Glutamatergic neuron (in vitro differentiated cells): ENCODE data around the gene NFATC1. TPM values are rescaled to one million over a fixed set of nuclear protein-coding genes. Genes with fewer than 3 reads are reported as not detected.
A peak's percentile ranks its signal among the peaks of the same experiment; 100 is the strongest.
"Not testable (repeated sequence)": the region's sequence is repeated elsewhere in the genome, so short reads cannot be mapped to it uniquely, and the experiment has no call there.

ENCODE experiments used
- DNase-seq: peaks from one replicate; pipeline ENCODE4 v3.0.0; 2022
- H3K27ac Mint-ChIP-seq: one replicate; pipeline ENCODE4 v1.8.0; 2020; ENCODE audit warnings: mild to moderate bottlenecking, mixed read lengths, inconsistent platforms; ENCODE audit not compliant: unreplicated experiment
- H3K27me3 Mint-ChIP-seq: one replicate; pipeline ENCODE4 v1.8.0; 2020; ENCODE audit warnings: mild to moderate bottlenecking, moderate library complexity, mixed read lengths, inconsistent platforms; ENCODE audit not compliant: unreplicated experiment
- H3K36me3 Mint-ChIP-seq: one replicate; pipeline ENCODE4 v1.8.0; 2020; ENCODE audit warnings: mild to moderate bottlenecking, mixed read lengths, inconsistent platforms; ENCODE audit not compliant: unreplicated experiment
- H3K4me1 Mint-ChIP-seq: one replicate; pipeline ENCODE4 v1.8.0; 2020; ENCODE audit warnings: mild to moderate bottlenecking, low read depth, mixed read lengths, inconsistent platforms; ENCODE audit not compliant: unreplicated experiment
- H3K4me3 Mint-ChIP-seq: one replicate; pipeline ENCODE4 v1.8.0; 2020; ENCODE audit warnings: mild to moderate bottlenecking, mixed read lengths, inconsistent platforms; ENCODE audit not compliant: unreplicated experiment
- H3K9me3 Mint-ChIP-seq: one replicate; pipeline ENCODE4 v1.8.0; 2020; ENCODE audit warnings: mild to moderate bottlenecking, moderate library complexity, mixed read lengths, inconsistent platforms; ENCODE audit not compliant: unreplicated experiment
- total RNA-seq: library from RNA; stranded (reverse); fragmentation: NEBNext Ultra II Directional; extraction: Animal tissue kit (Norgen Biotek cat#: 25700); gene quantifications from one replicate; pipeline ENCODE4 v1.2.1, GENCODE V29; 2021; ENCODE audit not compliant: unreplicated experiment
- TF ChIP-seq, protein P1 (sequence below): fragments of 200-600 bp; sonication (generic); IDR thresholded peaks from one replicate; pipeline ENCODE4 v1.5.0; 2021; ENCODE audit not compliant: partially characterized antibody, unreplicated experiment

The NFATC1 gene
- total RNA-seq, 1 donor from 2014 or later = 5.3 TPM

DNA sequence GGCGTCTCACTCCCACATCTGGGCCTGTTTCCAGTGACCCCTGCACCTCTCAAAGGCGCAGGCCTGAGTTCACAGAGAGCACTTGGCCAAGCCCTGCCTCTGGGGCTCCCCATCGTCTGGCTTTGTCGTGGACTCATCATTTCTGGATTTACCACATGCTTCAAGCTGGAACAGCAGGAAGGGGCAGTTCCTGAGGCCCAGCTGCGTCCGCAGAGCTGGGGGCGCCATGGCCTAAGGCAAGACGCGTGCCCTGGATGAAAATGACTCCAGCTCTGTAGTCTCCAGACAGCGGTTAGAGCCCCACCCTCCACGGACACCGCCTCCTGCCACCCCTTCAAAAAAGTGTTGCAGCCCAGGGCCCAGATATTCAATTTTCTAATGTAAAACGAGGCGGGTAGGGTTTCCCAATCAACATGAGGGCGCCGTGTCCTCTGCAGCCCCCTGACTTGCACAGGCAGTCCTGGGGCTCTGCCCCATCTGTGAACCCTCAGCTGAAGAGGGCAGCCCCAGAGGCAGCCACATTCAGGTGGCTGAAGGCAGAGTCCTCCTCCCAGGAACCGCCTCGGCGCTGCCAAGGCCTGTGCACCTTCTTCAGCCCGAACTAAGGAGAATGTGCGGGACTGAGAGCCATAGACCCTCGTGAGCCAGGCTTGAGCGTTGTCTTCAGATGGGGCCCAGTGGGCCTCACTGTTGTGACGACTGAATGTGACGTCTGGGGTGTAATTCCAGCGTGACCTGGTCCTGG lies 85.5 kb downstream of the NFATC1 start:
- TF ChIP-seq, protein P1, sequence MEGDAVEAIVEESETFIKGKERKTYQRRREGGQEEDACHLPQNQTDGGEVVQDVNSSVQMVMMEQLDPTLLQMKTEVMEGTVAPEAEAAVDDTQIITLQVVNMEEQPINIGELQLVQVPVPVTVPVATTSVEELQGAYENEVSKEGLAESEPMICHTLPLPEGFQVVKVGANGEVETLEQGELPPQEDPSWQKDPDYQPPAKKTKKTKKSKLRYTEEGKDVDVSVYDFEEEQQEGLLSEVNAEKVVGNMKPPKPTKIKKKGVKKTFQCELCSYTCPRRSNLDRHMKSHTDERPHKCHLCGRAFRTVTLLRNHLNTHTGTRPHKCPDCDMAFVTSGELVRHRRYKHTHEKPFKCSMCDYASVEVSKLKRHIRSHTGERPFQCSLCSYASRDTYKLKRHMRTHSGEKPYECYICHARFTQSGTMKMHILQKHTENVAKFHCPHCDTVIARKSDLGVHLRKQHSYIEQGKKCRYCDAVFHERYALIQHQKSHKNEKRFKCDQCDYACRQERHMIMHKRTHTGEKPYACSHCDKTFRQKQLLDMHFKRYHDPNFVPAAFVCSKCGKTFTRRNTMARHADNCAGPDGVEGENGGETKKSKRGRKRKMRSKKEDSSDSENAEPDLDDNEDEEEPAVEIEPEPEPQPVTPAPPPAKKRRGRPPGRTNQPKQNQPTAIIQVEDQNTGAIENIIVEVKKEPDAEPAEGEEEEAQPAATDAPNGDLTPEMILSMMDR = no peak
- Mint-ChIP-seq H3K36me3 (peaks cover 8% of the 10 kb centered on the region), H3K4me3 (no peak overlapping the region), H3K4me1 (no peaks in the 10 kb centered on the region), H3K27me3 (peaks cover 1% of the 10 kb centered on the region), H3K9me3 (peaks cover 5% of the 10 kb centered on the region), H3K27ac (no peak overlapping the region)
- peak; percentile 29 for DNase-seq

DNA sequence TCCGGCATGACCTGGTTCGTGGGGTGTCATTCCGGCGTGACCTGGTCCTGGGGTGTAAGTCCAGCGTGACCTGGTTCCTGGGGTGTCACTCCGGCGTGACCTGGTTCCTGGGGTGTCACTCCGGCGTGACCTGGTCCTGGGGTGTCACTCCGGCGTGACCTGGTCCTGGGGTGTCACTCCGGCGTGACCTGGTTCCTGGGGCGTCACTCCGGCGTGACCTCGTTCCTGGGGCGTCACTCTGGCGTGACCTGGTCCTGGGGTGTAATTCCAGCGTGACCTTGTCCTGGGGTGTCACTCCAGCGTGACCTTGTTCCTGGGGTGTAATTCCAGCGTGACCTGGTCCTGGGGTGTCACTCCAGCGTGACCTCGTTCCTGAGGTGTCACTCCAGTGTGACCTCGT lies 87.7 kb downstream of the NFATC1 start:
- not testable (repeated sequence) for H3K4me3 Mint-ChIP-seq, H3K9me3 Mint-ChIP-seq, H3K27me3 Mint-ChIP-seq, H3K4me1 Mint-ChIP-seq, H3K27ac Mint-ChIP-seq, H3K36me3 Mint-ChIP-seq, DNase-seq

DNA sequence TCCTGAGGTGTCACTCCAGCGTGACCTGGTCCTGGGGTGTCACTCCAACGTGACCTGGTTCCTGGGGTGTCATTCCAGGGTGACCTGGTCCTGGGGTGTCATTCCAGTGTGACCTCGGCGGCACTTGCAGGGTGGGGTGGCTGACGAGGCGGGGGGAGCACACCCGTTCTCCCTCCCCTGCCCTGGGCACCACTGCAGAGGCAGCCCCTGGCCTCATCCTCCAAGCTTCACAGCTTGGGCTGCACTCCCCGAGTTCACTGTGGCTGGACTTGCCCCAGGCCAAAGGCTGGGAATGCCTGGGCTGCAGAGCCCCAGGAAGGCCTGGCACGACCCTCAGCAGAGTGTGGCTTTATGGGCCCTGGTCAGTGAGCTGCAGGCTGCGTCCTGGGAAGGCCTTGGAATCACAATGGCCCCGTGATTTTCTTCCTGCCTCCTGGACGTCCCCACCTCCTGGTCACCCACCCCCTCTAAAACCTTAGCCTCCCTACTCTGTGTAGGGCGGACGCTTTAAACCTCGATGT lies 88.3 kb downstream of the NFATC1 start:
- TF ChIP-seq, protein P1 = no peak

DNA sequence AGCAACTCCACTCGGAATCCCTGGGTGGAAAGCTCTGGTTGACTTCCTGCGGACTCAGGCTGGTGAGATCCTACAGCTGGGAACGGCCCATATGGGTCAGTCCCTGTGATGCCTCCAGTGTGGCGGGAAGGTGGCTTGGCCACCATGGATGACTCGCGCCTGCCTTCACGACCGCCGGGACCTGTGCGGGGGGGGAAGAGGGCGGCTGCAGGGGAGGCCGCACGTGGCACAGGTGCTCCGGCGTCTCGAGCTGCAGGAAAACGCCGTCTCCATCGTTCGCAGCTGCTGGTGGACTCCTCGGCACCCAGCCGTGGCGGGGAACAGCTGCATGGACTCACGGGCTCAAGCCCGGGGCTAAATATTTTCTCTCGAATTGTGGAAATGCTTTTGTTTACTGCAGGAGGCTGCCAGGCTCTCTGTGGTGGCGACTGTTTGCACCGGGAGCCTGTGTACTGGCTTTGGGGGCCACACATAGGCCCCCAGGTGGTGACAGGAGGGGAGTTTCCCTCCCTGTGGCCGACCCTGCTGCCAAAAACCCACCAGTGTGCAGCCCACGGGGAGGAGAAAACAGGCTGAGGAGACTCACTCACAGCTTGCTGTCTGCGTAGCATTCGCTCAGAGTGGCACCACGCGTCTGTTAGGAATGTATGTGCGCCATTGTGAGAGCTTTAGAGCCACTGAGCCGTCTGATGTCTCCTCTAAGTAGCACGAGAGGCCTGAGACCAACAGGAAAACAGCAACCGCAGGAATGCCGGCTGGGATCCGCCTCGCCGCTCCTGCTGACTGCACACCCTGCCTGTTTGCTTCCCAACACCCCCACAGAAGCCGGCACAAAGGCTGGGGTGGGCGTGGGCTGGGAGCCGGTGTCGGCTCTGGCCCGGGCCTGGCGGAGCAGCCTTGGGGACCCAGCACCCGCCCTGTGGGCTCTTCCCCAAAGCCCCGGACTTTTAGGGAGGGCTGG lies 89.2 kb downstream of the NFATC1 start:
- TF ChIP-seq, protein P1 = no peak
- no peaks in the 10 kb centered on the region for H3K36me3 Mint-ChIP-seq
- H3K27ac Mint-ChIP-seq = no peak overlapping the region
- no peaks in the 10 kb centered on the region for H3K4me1 Mint-ChIP-seq
- peak; percentile 15 for DNase-seq
- no peak overlapping the region for H3K4me3 Mint-ChIP-seq
- H3K9me3 Mint-ChIP-seq = peaks cover 2% of the 10 kb centered on the region
- peaks cover 1% of the 10 kb centered on the region for H3K27me3 Mint-ChIP-seq

More for the DNA sequence above, 88.3 kb downstream of the NFATC1 start:
- no peaks in the 10 kb centered on the region for H3K36me3 Mint-ChIP-seq
- DNase-seq = peak; percentile 13
- H3K9me3 Mint-ChIP-seq = peaks cover 2% of the 10 kb centered on the region
- no peaks in the 10 kb centered on the region for H3K4me1 Mint-ChIP-seq
- H3K27me3 Mint-ChIP-seq = peaks cover 1% of the 10 kb centered on the region
- H3K27ac Mint-ChIP-seq = no peak overlapping the region
- H3K4me3 Mint-ChIP-seq = no peak overlapping the region

DNA sequence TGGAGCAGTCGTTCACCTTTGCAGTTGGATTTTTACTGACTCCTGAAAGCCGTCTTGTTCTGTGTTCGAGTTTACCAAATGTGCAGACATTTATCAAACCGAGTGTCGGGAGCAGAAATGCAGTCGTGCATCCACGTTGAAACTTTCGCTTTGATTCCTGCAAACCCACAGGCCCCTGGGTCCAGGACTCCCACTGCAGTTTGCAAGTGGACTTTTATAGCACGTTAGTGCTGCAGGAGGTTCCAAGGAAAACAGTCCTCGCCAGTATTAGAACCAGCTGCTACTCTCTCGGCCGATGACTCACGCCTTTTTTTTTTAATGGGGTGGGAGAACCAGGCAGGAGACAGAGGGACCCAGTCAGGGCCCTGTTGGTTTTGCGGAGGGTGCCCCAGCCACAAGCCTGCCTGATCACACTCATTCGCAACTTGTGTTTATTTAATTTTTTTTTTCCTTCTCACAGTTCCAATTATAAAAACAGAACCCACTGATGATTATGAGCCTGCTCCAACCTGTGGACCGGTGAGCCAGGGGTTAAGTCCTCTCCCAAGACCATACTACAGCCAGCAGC lies 90.1 kb downstream of the NFATC1 start:
- no peak overlapping the region for H3K27ac Mint-ChIP-seq
- peaks cover 1% of the 10 kb centered on the region for H3K27me3 Mint-ChIP-seq
- TF ChIP-seq, protein P1 = no peak
- no peak overlapping the region for H3K4me3 Mint-ChIP-seq
- no peak for DNase-seq
- H3K36me3 Mint-ChIP-seq = no peaks in the 10 kb centered on the region
- H3K9me3 Mint-ChIP-seq = peaks cover 5% of the 10 kb centered on the region
- H3K4me1 Mint-ChIP-seq = no peaks in the 10 kb centered on the region
